ENCODE results near the gene MPC1. TPM values are rescaled to one million over a fixed set of nuclear protein-coding genes. Genes with fewer than 3 reads are reported as not detected.
A peak's percentile ranks its signal among the peaks of the same experiment; 100 is the strongest.

MPC1 gene
- total and polyA plus RNA-seq, 2 donors from 2014 or later, result 74.1 to 313 TPM

- peak in 4 of 5 donors; percentile 19 to 54 (median 48) for DNase-seq
- Histone ChIP-seq H3K27ac (ENCODE audit: low read depth in 2 of 2, low read length in 2 of 2) (no peak overlapping the region), H3K36me3 (ENCODE audit: control insufficient read depth in 2 of 3, insufficient read depth in 3 of 3, low read length in 3 of 3) (peaks cover 2 to 13% (median 8%) of the 10 kb centered on the region in 3 donors), H3K4me3 (ENCODE audit: low read length in 3 of 3) (no peak overlapping the region), H3K27me3 (ENCODE audit: control insufficient read depth, insufficient read depth, low read length) (no peaks in the 10 kb centered on the region), H3K9me3 (ENCODE audit: control insufficient read depth in 2 of 3, insufficient read depth in 1 of 3, low read length in 3 of 3) (no peaks in the 10 kb centered on the region), H3K9ac (ENCODE audit: low read length in 3 of 3) (no peak overlapping the region), H3K4me1 (ENCODE audit: control insufficient read depth in 2 of 3, insufficient read depth in 2 of 3, low read depth in 1 of 3, low read length in 3 of 3) (peaks cover 0 to 2% (median 0%) of the 10 kb centered on the region in 3 donors)
- TF ChIP-seq CTCF (IDR thresholded peaks at IDR 0.05; ENCODE audit: borderline replicate concordance, extremely low read depth, insufficient read depth), result peak; percentile 9
- no peak for FAIRE-seq
- intact Hi-C loops (cut with DNase I), result no loop called here
Measured at GRCh38 chr6:166330612-166331011, 52.1 kb downstream of the MPC1 start.

DNA sequence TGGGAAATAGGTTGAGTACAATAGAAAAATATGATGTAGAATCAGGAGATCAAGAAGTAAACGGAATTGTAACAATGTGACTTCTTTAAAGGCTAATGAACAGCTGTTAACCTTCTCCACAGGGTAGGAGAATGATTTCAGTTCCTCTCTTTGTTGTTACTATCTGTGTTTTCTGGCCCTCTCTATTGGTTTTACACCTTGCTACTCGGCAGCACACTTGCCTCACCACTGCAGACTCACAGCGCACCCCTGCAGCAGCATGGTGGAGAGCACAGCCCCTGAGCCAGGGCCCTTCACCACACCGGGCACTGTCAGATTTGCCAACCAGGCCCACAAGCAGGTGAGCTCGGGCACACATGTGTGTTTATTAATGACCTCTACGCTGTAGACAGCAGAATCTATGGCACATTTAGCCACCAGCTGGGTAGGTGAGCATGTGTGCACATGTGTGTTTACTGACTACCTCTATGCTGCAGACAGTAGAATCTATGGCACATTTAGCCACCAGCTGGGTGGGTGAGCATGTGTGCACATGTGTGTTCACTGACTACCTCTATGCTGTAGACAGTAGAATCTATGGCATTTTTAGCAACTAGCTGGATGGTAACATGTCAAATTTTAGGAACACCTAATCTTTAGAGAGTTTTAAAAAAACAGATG is 57.2 kb downstream of the MPC1 start:
- Histone ChIP-seq H3K9me3 (ENCODE audit: control insufficient read depth in 2 of 3, insufficient read depth in 1 of 3, low read length in 3 of 3) (no peaks in the 10 kb centered on the region), H3K4me3 (ENCODE audit: low read length in 3 of 3) (no peak overlapping the region), H3K27ac (ENCODE audit: low read depth in 2 of 2, low read length in 2 of 2) (no peak overlapping the region), H3K27me3 (ENCODE audit: control insufficient read depth, insufficient read depth, low read length) (no peaks in the 10 kb centered on the region), H3K36me3 (ENCODE audit: control insufficient read depth in 2 of 3, insufficient read depth in 3 of 3, low read length in 3 of 3) (peaks cover 7 to 25% (median 23%) of the 10 kb centered on the region in 3 donors), H3K4me1 (ENCODE audit: control insufficient read depth in 2 of 3, insufficient read depth in 2 of 3, low read depth in 1 of 3, low read length in 3 of 3) (no peaks in the 10 kb centered on the region), H3K9ac (ENCODE audit: low read length in 3 of 3) (no peak overlapping the region)
- no peak for FAIRE-seq
- intact Hi-C loops (cut with DNase I), result no loop called here
- TF ChIP-seq CTCF (IDR thresholded peaks at IDR 0.05; ENCODE audit: borderline replicate concordance, extremely low read depth, insufficient read depth), result no peak
- no peak for DNase-seq

DNA sequence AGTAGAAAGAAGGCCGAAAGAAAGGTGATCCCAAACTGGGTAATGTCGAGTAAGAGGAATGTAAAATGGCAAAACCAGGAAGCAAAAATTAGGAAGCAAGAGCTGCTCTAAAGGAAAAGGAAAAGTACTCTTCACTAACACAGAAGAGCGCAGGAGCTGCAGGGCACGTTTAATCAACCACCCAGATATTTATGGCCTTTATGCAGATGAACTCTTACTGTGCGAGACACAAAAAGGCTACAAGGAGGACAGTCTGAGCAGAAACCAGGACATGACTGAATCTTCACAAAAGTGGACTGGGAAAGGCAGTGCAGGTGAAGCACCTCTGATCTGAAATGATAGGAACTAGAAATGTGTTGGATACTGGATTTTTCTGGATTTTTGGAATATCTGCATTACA is 59.3 kb downstream of the MPC1 start:
- peaks cover 7 to 25% (median 21%) of the 10 kb centered on the region in 3 donors for H3K36me3 ChIP-seq (ENCODE audit: control insufficient read depth in 2 of 3, insufficient read depth in 3 of 3, low read length in 3 of 3)
- no peak for FAIRE-seq

More for the DNA sequence above, 59.3 kb downstream of the MPC1 start:
- intact Hi-C loops (cut with DNase I), result no loop called here
- Histone ChIP-seq H3K27me3 (ENCODE audit: control insufficient read depth, insufficient read depth, low read length) (no peaks in the 10 kb centered on the region), H3K27ac (ENCODE audit: low read depth in 2 of 2, low read length in 2 of 2) (no peak overlapping the region), H3K9me3 (ENCODE audit: control insufficient read depth in 2 of 3, insufficient read depth in 1 of 3, low read length in 3 of 3) (no peaks in the 10 kb centered on the region), H3K4me1 (ENCODE audit: control insufficient read depth in 2 of 3, insufficient read depth in 2 of 3, low read depth in 1 of 3, low read length in 3 of 3) (peaks cover 0 to under 1% (median 0%) of the 10 kb centered on the region in 3 donors), H3K4me3 (ENCODE audit: low read length in 3 of 3) (no peak overlapping the region), H3K9ac (ENCODE audit: low read length in 3 of 3) (no peak overlapping the region)
- no peak for TF ChIP-seq CTCF (IDR thresholded peaks at IDR 0.05; ENCODE audit: borderline replicate concordance, extremely low read depth, insufficient read depth)
- DNase-seq, result no peak

Measured in kidney (tissue), 14 donors.